ENCODE data around the gene RGS12.

DNA sequence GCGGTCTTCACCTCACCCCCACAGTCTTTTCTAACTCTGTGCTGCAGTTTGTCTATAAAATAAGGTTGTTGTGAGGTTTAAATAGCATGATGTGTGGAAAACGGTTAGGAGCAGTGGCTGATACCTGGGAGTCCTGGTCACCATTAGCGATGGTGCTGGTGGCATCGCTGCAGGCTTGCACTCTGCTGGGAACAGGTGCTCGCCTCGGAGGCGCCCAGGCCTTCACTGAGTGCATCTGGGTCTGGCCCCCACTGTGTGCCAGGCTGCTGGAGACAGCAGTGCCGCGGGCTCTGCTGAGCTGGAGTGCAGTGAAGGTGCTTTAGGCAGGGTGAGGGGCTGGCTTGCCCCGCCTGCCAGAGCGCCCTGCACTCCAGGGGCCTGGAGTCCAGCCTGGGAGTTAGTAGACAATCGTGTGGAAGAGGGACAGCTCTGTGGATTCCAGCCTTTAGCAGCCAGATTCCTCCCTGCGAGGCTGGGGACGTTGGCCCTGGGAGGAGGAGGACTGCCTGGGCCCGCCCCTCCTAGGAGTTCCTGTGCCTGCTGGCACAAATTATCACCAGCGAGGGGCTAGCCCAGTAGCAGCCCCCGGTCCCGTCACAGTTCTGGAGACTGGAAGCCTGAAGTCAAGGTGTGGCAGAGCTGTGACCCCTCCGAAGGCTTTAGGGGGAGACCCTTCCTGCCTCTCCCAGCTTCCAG lies 7.3 kb downstream of the RGS12 start:
- TF ChIP-seq ARNT (IDR thresholded peaks at IDR 0.05) (no peak), BHLHE40 (IDR thresholded peaks at IDR 0.05; ENCODE audit: borderline replicate concordance) (no peak), SUZ12 (IDR thresholded peaks at IDR 0.05) (no peak), NFRKB (IDR thresholded peaks at IDR 0.05) (no peak), HDGF (IDR thresholded peaks at IDR 0.05; ENCODE audit: borderline replicate concordance) (no peak), ELF4 (IDR thresholded peaks at IDR 0.05) (no peak), TARDBP (IDR thresholded peaks at IDR 0.05) (no peak), CTBP1 (IDR thresholded peaks at IDR 0.05; ENCODE audit: borderline replicate concordance) (no peak), ZNF384 (IDR thresholded peaks at IDR 0.05) (no peak), L3MBTL2 (conservative IDR thresholded peaks at IDR 0.05) (no peak), SP1 (IDR thresholded peaks at IDR 0.05) (no peak), FOXK2 (IDR thresholded peaks at IDR 0.05) (no peak)
